Tibial nerve (tissue), 4 donors: ENCODE results near the gene SRSF9. TPM values are rescaled to one million over a fixed set of nuclear protein-coding genes. Genes with fewer than 3 reads are reported as not detected.
A peak's percentile ranks its signal among the peaks of the same experiment; 100 is the strongest.
"Not testable (repeated sequence)": the region's sequence is repeated elsewhere in the genome, so short reads cannot be mapped to it uniquely, and the experiment has no call there.

Experiments used
- DNase-seq, 2 donors: peaks; one replicate each; pipeline ENCODE4 v3.0.0-alpha.2; 2019; ENCODE audit warnings: low spot score in 2 of 2
- H3K27ac ChIP-seq, 4 donors: fragments of 200-600 bp; sonication (generic) in 3 of 4; one replicate each; pipeline ENCODE4 v1.5.1; 2017 to 2019; ENCODE audit warnings: mild to moderate bottlenecking in 1 of 4
- H3K27me3 ChIP-seq, 2 donors: fragments of 200-600 bp; sonication (generic) in 1 of 2; one replicate each; pipeline versions ENCODE4 v1.5.1 to v1.6.0; 2017 to 2019
- H3K36me3 ChIP-seq, 3 donors: fragments of 200-600 bp; sonication (generic); one replicate each; pipeline ENCODE4 v1.5.1; 2018 to 2019
- H3K4me1 ChIP-seq, 4 donors: fragments of 200-600 bp; sonication (generic) in 3 of 4; one replicate each; pipeline ENCODE4 v1.5.1; 2017 to 2019
- H3K4me3 ChIP-seq, 4 donors: fragments of 200-600 bp; sonication (generic) in 3 of 4; one replicate each; pipeline ENCODE4 v1.5.1; 2017 to 2019; ENCODE audit warnings: mild to moderate bottlenecking in 1 of 4, moderate library complexity in 1 of 4
- H3K9me3 ChIP-seq, 4 donors: fragments of 200-600 bp; sonication (generic) in 3 of 4; one replicate each; pipeline ENCODE4 v1.5.1; 2017 to 2019
- EP300 ChIP-seq, 2 donors: sonication (generic); formaldehyde crosslinking; IDR thresholded peaks; one replicate each; pipeline ENCODE4 v1.6.1; 2017; ENCODE audit warnings: antibody characterized with exemption in 2 of 2, mild to moderate bottlenecking in 1 of 2
- POLR2A ChIP-seq, 2 donors: fragments of 450-650 bp; IDR thresholded peaks; one replicate each; pipeline ENCODE4 v1.6.1; 2017; ENCODE audit warnings: antibody characterized with exemption in 2 of 2, mild to moderate bottlenecking in 2 of 2, moderate library complexity in 2 of 2
- WGBS, 2 donors: methylation state at CpG; one replicate each; pipeline ENCODE4 v1.1.5; 2018; 5-methylcytosine and 5-hydroxymethylcytosine counted together
- total RNA-seq, 4 donors: library from RNA; depleted of rRNA; stranded (reverse); fragments of >200 nt; gene quantifications; one replicate each; pipeline ENCODE4 v1.1.0, GENCODE V29; 2016
- TF ChIP-seq, protein P1 (sequence below), 5 experiments: fragments of 200-600 bp in 3 of 5; fragments of 450-650 bp in 2 of 5; sonication (generic) in 3 of 5; IDR thresholded peaks; one replicate each; pipeline ENCODE4 v1.5.1; 2016 to 2019; ENCODE audit warnings: antibody characterized with exemption in 5 of 5, mild to moderate bottlenecking in 3 of 5, moderate library complexity in 2 of 5

SRSF9 gene, protein sequence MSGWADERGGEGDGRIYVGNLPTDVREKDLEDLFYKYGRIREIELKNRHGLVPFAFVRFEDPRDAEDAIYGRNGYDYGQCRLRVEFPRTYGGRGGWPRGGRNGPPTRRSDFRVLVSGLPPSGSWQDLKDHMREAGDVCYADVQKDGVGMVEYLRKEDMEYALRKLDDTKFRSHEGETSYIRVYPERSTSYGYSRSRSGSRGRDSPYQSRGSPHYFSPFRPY
- total RNA-seq = 10 to 100 TPM; 66.6 to 90.6 (median 77.1) TPM

DNA sequence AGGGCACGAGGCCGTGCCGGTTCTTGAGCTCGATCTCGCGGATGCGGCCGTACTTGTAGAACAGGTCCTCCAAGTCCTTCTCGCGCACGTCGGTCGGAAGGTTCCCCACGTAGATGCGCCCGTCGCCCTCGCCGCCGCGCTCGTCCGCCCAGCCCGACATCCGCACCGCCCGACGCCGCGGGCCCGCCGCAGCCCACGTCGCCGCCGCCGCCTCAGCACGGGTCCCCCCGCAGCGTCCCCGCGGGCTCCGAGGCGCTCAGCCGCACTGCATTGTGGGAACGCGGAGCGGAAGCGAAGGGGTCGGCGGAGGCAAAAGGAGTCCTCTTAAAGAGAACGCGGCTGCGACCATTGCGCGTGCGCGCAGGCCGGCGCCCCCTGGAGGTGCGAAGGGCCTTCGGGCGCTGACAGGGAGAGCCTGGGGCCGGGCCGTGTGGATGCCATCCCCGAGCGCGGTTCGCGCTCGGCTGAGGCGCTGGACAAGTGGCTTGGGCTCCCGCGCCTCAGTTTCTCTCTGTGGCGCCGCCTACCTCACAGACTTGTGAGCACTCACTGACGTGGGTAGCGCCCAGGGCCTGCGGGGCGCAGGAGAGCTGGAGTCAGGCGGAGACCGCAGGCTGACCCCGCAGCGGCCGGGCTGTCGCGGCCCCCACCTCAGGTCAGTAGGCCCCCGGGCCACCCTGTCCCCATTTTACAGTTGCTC is at the start of gene SRSF9:
TSS of gene SRSF9 (minus strand) at position 299 of the 700 bp plus-strand sequence. CDS start at position 160, 139 bp downstream.
- Histone ChIP-seq H3K27ac (peak within 1 kb of the TSS; percentile 83 to 95 (median 92)), H3K4me3 (peak within 1 kb of the TSS; percentile 70 to 100 (median 95)), H3K9me3 (no peaks in the 10 kb centered on the region), H3K36me3 (peaks cover 0 to 29% (median 4%) of the 10 kb centered on the region in 3 donors), H3K4me1 (peaks cover 0 to 51% (median 27%) of the 10 kb centered on the region in 4 donors), H3K27me3 (no peaks in the 10 kb centered on the region)
- TF ChIP-seq EP300 (IDR thresholded peaks at IDR 0.05) (peak in 1 of 2 donors; percentile 91), POLR2A (IDR thresholded peaks at IDR 0.05) (peak; percentile 61 to 72)
- TF ChIP-seq, protein P1, sequence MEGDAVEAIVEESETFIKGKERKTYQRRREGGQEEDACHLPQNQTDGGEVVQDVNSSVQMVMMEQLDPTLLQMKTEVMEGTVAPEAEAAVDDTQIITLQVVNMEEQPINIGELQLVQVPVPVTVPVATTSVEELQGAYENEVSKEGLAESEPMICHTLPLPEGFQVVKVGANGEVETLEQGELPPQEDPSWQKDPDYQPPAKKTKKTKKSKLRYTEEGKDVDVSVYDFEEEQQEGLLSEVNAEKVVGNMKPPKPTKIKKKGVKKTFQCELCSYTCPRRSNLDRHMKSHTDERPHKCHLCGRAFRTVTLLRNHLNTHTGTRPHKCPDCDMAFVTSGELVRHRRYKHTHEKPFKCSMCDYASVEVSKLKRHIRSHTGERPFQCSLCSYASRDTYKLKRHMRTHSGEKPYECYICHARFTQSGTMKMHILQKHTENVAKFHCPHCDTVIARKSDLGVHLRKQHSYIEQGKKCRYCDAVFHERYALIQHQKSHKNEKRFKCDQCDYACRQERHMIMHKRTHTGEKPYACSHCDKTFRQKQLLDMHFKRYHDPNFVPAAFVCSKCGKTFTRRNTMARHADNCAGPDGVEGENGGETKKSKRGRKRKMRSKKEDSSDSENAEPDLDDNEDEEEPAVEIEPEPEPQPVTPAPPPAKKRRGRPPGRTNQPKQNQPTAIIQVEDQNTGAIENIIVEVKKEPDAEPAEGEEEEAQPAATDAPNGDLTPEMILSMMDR (IDR thresholded peaks at IDR 0.05) = peak; percentile 93 to 98 (median 96)
- DNase-seq = peak; percentile 88 to 90
- WGBS, 2 donors = 1% methylated on average over 51 to 61 of the region's 88 CpGs

DNA sequence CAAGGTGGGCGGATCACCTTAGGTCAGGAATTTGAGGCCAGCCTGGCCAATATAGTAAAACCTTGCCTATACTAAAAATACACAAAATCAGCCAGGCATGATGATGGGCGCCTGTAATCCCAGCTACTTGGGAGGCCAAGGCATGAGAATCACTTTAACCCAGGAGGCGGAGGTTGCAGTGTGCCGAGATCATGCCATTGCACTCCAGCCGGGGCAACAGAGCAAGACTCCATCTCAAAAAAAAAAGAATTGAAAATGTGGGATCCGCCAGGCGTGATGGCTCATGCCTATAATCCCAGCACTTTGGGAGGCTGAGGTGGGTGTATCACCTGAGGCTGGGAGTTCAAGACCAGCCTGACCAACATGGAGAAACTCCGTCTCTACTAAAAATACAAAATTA is 49.8 kb upstream of the SRSF9 start:
- not testable (repeated sequence) for H3K27ac ChIP-seq, DNase-seq, H3K9me3 ChIP-seq, H3K27me3 ChIP-seq, H3K4me3 ChIP-seq
- WGBS, 2 donors = 95 to 96% methylated on average over 8 of the region's 8 CpGs
- Histone ChIP-seq H3K4me1 (peaks cover 0 to 12% (median 5%) of the 10 kb centered on the region in 4 donors), H3K36me3 (peaks cover 0 to 63% (median 0%) of the 10 kb centered on the region in 3 donors)

DNA sequence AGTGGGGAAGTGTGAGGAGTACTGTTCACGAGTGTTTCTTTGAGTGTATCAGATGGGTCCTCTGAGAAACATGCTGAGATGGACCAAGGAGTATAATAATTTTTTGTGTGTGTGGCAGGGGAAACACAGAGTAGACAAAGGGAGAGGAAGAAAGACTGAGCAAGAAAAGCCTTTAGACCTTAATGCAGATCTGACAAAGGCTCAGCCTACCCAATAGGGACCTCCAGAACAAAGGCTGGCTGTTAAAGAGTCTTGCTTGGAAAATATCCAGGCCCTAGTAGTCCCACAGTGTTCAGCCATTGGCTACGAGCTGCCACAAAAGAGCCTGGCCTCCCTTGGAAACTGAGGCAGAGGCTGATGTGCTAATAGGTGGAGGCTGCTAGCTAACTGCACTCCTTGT is 45.9 kb upstream of the SRSF9 start:
- H3K4me3 ChIP-seq = no peak overlapping the region
- peaks cover 0 to 22% (median 10%) of the 10 kb centered on the region in 4 donors for H3K4me1 ChIP-seq
- peak overlapping the region; percentile 8 to 91 (median 70) for H3K27ac ChIP-seq
- WGBS, 2 donors = 46 to 52% methylated on average over 2 of the region's 2 CpGs
- H3K9me3 ChIP-seq = no peaks in the 10 kb centered on the region
- no peak for DNase-seq
- H3K36me3 ChIP-seq = peaks cover 0 to 61% (median 0%) of the 10 kb centered on the region in 3 donors
- TF ChIP-seq POLR2A (IDR thresholded peaks at IDR 0.05) (no peak), EP300 (IDR thresholded peaks at IDR 0.05) (no peak)
- TF ChIP-seq, protein P1 (IDR thresholded peaks at IDR 0.05) = no peak
- no peaks in the 10 kb centered on the region for H3K27me3 ChIP-seq

DNA sequence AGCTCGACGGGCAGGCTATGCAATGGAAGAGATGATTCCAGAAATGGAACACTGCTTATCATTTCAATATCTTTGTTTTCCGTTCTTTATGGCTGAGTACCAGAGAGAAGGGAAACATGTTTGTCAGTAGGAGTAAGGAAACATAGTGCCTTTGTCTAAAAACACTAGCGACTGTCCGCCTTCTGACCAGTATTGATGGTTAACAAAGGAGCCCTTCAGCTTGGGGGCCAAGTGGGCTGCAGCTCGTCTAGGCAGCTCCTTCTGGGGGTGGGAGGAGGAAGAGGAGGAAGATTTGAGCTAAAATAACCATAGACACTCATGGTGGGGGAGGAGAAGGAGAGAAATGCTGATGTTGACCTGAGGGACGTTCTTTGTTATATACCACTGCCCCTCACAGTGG is 44.5 kb upstream of the SRSF9 start:
- TF ChIP-seq POLR2A (IDR thresholded peaks at IDR 0.05) (no peak), EP300 (IDR thresholded peaks at IDR 0.05) (peak in 1 of 2 donors; percentile 68)
- Histone ChIP-seq H3K36me3 (peaks cover 0 to 71% (median 0%) of the 10 kb centered on the region in 3 donors), H3K4me3 (no peak overlapping the region), H3K4me1 (peaks cover 0 to 22% (median 10%) of the 10 kb centered on the region in 4 donors), H3K9me3 (no peaks in the 10 kb centered on the region), H3K27ac (peak overlapping the region in 3 of 4 donors; percentile 8 to 91 (median 83)), H3K27me3 (no peaks in the 10 kb centered on the region)
- DNase-seq = no peak
- 48 to 56% methylated on average over 7 of the region's 7 CpGs for WGBS, 2 donors

DNA sequence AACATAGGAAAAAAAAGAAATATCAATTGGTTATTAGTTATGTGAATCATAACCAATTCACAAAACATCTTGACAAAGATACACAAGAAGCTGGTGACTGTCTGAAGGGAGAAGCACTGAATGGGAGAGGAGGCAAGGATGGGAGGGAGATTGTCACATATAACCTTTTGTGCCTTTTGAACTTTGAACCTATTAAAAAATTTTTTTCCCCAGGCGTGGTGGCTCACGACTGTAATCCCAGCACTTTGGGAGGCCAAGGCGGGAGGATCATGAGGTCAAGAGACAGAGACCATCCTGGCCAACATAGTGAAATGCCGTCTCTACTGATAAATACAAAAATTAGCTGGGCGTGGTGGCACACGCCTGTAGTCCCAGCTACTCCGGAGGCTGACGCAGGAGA is 39.0 kb upstream of the SRSF9 start:
- WGBS, 2 donors = 91 to 96% methylated on average over 8 of the region's 8 CpGs
- Histone ChIP-seq H3K4me1 (peaks cover 0 to 3% (median under 1%) of the 10 kb centered on the region in 4 donors), H3K27me3 (no peaks in the 10 kb centered on the region), H3K36me3 (peaks cover 0 to 81% (median 0%) of the 10 kb centered on the region in 3 donors), H3K4me3 (no peak overlapping the region), H3K27ac (no peak overlapping the region), H3K9me3 (no peaks in the 10 kb centered on the region)
- no peak for DNase-seq
- TF ChIP-seq EP300 (IDR thresholded peaks at IDR 0.05) = no peak
- TF ChIP-seq POLR2A (IDR thresholded peaks at IDR 0.05) = no peak
- TF ChIP-seq, protein P1 (IDR thresholded peaks at IDR 0.05) = no peak

DNA sequence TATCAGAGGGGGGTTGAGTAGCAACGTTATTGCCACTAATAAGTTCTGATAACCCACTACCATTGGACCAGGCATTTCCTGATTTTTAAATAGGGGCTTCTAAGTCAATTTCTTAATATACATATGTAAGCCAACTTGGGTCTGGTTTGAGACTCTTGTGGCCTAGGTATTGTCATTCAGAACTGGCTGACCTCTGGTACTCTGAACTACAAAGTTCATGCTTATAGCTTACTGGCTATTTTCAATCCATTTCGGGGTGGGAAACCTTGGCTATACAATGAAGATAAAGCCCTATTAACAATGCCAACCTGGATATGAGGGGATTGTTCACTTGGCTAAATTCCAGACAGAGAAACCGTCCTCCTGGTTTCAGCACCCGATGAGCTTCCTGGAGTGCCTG is 35.0 kb upstream of the SRSF9 start:
- 64 to 80% methylated on average over 4 of the region's 4 CpGs for WGBS, 2 donors
- Histone ChIP-seq H3K27me3 (no peaks in the 10 kb centered on the region), H3K9me3 (no peaks in the 10 kb centered on the region), H3K27ac (no peak overlapping the region), H3K36me3 (peaks cover 0 to 82% (median 0%) of the 10 kb centered on the region in 3 donors), H3K4me1 (peaks cover 0 to 5% (median 0%) of the 10 kb centered on the region in 4 donors), H3K4me3 (no peak overlapping the region)
- no peak for DNase-seq
- TF ChIP-seq EP300 (IDR thresholded peaks at IDR 0.05) = no peak
- TF ChIP-seq, protein P1 (IDR thresholded peaks at IDR 0.05) = no peak
- no peak for TF ChIP-seq POLR2A (IDR thresholded peaks at IDR 0.05)
